ENCODE results near the gene ACTL6B.
"Not testable (repeated sequence)": the region's sequence is repeated elsewhere in the genome, so short reads cannot be mapped to it uniquely, and the experiment has no call there.

The ACTL6B gene

DNA sequence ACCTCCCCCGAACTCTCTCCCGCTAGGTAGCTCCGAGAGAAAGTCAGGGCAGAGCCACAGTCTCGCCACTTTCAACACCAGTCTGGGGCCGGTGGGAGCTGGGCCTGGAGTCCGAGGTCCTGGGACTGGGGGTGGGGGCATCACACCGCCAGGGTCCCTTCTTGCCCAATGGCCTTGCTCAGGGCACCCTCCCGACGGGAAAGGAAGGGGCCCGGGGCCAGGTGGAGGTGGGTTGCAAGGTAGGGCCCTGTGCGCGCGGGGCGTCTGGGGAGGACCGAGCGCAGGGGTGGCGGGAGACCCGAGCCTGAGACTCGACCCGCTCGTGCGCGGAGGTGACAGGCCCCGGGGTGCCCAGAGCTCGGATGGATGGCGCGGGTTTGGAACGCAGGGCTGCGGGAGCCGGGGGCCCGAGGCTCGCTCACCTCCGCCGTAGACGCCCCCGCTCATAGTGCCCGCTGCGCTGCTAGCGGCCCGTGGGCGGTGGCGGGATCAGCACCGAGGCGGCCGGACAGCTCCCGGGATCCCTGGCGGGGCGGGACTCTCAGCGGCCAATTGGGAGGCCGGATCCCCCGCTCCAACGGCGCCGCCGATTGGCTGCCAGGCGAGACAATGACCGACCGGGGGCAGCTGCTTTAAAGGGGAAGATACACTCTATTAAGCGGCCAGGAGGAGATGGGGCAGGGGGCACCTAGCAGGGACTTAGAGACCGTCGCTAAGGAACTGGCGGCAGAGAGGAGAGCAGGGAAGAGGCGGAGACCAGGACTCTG lies at the start of gene ACTL6B:
Gene ACTL6B (minus strand): TSS at position 541 of the 767 bp plus-strand sequence. CDS start 94 bp downstream, at position 447.
- peak; percentile 71 to 83 for DNase-seq

DNA sequence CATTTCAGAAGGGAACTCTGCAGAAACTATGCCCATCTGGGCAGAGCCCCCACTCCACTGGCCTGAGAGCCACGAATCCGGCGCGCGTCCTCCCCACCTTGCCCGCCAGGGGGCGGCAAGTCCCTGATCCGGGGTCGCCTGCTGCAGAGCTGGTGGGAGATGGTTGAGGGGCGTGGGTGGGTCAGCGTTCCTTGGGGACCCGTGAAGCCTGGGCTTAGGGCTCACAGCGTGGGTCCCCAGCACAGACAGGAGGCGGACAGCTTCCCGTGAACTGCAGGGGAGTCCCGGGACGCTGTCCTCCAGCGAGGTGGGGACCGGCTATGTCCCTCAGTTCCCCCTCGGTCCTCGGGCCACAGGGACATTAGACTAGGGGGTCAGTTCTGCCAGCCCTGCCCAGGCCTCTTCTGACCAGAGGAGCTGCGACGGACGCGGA lies 49.1 kb upstream of the ACTL6B start:
- DNase-seq, result peak in 1 of 2 experiments; percentile 14

DNA sequence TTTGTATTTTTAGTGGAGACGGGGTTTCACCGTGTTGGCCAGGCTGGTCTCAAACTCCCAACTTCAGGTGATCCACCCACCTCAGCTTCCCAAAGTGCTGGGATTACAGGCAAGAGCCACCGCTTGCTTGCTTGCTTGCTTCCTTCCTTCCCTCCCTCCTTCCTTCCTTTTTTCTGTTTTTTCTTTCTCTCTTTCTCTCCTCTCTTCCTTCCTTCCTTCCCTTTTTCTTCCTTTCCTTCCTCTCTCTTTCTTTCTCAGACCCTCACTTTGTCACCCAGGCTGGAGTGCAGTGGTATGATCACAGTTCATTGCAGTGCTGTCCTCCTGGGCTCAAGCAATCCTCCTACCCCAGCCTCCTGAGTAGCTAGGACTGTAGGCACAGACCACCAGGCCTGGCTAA lies 44.8 kb upstream of the ACTL6B start:
- not testable (repeated sequence) for DNase-seq

DNA sequence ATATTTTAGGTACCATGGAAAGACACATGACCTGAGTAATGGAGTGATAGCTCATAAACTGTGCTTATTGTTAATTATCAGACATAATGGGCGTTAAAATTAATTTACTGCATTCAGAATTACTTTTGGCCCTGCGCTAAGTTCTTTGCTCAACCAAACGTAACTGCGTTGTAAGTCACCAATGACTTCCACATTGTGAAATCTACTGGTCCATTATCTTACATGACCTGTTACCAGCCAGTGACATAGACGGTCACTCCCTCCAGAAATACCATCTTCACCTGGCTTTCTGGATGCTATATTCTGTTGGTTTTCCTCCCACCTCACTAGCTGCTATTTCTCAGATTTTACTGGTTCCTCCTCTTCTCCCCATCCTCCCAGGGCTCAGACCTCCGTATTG lies 42.8 kb upstream of the ACTL6B start:
- no peak for DNase-seq

DNA sequence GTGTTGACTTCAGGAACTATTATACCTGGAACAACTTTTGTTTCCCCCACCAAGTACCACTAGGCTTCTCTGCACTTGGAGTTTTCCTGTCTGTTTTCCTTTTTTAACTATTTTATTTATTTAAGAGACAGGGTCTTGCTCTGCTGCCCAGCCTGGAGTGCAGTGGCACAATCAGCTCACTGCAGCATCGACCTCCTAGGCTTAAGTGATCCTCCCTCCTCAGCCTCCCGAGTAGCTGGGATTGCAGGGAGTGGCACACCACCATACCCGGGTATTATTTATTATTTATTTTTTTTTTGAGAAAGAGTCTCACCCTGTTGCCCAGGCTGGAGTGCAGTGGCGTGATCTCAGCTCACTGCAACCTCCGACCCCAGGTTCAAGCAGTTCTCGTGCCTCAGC lies 39.9 kb upstream of the ACTL6B start:
- DNase-seq, result no peak

DNA sequence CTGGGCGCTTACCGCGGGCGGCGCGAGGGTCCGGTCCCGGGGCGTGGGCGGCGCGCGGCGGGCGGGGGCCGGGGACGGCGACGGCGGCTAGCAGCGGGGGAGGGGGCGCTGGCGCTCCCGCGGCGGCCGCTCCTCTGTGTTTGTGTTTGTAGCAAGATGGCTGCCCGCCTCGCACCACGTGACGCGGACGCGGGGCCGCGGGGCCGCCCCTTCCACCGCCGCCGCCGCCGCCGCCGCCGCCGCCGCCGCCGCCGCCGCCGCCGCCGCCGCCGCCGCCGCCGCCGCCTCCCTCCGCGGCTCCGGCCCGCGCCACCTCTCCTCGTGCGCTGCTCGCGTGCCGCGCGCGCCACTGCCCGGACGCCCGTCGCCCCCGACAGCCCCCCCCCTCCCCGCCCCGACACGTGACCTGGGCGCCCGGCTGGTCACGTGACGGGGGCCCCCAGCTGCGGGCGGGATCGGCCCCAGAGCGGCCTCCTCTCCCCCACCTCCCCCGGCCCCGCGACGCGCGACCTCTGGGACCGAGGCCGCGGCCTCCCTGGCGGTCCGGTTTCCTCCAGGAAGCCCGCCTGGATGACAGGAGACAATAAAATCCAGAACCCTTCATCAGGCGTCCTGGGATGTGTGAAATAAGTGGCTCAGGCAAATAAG lies 38.0 kb upstream of the ACTL6B start, which contains the start of gene GIGYF1:
Gene GIGYF1 (minus strand): TSS at position 153 of the 648 bp plus-strand sequence. CDS start 6,012 bp downstream, outside the sequence.
- no peak for DNase-seq

DNA sequence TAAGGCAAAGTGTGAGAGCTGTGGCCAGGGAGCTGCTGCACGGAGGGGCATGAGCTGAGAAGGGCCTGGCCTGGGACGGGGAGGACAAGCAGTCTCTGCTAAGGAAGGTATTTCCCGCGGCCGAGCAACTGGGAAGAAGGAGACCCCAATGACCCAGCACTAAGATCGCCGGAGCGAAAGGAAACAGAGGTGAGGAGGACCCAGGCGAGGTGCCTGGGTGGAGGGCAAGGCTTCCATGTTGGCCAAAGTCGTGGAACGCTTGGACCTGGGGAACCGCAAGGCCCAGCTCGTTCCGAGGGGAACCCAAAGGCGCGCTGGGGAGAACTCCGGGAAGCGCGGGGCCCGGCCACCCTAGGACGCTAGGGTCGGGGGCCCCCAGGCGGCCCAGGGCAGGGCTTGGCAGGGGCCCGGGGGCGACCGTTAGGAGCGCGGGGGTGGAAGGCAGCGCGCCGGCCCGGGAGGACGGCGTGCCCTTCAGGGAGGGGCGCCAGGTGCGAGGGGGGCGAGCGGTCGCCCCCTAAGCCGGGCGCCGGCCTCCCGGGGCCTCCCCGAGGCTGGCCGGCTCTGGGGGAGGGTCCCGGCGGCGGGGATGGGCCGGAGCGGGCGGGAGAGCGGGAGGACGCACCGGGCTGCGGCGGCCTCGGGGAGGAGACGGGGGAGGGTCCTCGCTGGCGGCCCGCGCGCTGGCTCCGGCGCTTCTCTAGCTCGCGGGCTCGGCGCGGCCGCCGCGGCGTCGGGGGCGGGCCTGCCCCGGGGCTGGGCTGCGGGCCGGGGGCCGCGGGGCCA lies 37.3 kb upstream of the ACTL6B start:
- no peak for DNase-seq

DNA sequence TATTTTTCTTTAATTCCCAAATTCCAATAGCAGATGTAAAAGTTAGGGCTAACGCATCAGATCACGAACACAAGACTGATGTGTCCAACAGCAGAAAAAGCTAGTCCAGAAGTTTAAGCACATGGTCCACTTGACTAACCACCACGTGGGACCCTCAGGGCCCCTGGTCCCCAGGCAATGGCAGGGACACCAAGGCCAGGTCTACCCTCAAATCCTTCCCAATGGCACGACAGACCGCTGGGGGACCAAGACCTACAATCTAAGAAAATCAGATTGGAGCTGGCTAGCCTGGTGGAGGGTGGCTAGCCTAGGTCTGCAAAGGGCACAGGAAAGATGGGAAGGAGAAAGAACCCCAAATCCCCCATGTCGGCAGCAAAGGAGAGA lies 36.3 kb upstream of the ACTL6B start:
- no peak for DNase-seq

DNA sequence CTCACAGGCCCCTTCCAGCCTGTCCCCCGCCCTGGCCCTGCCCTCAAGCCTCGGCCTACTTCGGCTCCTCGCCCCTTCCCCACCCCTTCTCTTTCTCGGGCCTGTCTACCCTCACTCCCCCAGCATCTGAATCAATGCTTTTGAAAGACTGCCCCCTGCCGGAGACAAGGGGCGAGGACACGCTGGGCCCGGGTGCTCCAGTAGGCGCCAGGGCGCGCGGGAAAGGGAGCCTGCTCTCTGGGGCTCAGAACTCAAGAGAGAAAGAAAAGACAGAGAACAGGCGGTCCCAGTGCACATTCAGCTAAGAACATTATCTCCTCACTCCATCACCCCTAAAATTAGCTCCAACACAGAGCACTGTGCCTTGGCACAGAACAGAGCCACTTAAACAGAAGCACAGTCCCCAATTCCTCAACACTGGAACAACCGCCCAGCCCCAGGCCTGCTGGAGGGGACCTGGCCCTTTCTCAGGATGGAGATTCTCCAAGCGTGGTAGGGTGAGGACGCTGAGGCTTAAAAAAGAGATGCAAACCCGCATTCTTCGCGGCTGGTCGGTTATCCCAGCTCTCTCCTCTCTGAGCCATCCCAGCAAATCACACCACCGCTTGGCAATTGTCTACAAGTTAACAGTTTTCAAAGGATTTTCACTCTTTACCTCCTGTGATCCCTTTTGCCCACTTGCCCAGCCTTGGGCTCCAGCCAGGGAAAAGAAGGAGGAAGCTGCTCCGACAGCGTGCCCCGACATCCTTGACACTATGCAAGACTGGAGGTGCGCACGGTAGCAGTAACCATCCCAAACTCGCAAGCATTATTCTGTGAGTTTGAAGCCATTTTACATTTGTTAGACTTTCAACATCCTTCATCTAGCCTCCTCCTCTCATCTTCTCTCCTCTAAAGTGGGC lies 35.7 kb upstream of the ACTL6B start:
- DNase-seq, result peak in 1 of 2 experiments; percentile 44

DNA sequence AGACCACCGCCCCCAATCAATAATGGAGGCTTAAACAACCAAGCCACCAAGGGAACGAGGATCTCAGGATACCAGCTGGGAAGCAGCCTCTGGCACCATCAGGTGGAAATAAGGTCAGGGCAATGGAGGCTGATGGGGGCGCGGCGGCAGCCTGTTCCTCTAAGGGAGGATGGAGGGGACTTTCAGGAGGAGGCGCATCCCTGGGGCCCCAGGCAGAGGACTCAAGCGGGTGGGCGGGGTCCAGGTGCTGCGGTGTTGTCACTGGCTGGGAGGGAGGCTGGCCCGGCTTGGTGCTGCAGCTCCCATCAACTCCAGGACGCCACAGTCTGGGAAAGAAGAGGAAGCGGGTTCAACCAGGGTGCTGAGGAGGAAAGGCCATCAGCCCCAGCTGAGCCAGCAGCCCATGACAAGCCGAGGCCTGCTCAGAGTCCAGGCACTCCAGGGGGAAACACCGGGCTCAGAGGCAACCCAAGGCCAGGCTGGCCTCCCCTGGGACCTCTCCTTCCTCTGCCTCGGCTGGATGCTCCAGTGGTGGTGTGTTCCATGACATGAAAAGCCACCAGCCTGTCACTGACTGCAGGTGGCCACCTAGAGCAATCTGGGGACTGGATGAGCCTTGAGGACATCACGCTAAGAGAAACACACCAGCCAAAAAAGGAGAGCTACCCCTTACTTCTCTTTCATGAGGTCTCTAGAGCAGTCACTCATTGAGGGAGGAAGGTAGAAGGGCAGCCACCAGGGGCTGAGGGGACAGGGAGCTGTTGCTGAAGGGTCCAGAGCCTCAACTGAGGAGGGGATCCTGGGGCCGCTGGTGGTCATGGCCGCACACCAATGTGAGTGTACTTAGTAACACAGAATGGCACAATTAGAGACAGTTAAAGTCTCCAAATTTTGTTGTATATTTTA lies 33.2 kb upstream of the ACTL6B start:
- DNase-seq, result no peak

DNA sequence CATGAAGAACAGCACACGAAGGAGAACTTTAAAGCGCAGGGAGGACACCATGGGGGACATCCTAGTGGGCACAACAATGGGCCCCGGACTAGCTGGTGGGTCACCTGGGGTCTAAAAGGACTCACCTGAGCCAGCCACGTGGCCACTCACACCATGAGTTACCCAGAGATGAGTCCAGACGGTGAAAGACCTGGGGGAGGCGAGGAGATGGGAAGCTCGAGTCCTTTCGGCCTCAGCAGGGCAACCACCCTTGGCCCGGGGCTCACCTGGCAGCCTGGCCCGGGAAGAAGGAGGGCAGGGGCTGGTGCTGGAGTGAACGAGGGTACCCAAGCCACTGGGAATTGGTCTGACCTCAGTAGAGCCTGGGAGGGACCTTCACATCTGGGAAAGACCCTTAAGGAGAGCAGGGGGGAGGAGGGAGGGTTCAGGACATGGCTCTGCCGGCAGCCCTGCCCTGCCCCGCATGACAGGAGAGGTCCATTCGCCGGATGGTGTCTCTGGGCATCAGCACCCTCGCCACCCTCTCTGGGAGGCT lies 32.1 kb upstream of the ACTL6B start:
- DNase-seq, result no peak

DNA sequence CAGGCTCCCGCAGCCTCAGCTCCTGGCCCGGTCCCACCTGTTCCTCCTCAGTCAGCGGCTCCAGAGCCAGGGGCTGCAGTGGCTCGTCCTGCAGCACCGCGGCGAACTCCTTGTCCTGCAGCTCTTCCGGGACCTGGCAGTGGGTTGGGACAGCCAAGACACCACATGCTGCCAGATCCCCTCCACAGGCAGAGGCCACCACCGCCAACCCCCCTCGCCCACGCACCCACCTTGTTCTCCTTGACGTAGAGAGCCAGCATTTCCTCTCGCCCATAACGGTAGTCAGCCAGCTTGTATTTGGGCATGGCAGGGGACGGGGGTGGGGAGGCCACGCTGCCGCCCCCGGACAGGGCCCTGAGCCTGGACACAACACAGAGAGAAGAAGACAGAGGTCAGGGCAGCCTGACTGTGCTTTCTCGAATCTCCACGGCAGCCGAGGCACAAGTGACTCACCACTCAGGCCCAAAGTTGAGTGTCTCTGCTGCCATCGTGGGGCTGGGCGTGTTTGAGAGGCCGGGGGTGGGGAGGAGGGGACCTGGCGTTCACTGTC lies 31.6 kb upstream of the ACTL6B start:
- DNase-seq, result no peak

DNA sequence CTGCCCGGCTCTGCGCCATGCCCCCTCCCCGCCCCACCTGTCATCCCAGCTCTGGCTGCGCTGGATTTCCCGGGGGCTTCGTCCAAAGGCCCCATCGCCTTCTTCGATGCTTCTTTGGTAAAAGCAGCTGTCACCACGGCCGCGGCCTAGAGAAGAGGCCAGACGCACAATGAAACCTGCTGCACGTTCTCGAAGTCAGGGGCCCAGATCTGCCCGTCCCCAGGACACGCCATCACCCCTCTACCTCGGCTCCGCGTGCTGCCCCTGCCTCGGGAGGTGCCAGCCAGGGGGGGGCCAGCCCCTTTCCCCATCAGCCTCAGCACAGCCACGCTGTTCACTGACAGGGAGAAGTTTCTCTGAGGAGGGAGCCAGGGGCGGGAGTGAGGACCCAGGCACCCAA lies 31.0 kb upstream of the ACTL6B start:
- DNase-seq, result no peak

DNA sequence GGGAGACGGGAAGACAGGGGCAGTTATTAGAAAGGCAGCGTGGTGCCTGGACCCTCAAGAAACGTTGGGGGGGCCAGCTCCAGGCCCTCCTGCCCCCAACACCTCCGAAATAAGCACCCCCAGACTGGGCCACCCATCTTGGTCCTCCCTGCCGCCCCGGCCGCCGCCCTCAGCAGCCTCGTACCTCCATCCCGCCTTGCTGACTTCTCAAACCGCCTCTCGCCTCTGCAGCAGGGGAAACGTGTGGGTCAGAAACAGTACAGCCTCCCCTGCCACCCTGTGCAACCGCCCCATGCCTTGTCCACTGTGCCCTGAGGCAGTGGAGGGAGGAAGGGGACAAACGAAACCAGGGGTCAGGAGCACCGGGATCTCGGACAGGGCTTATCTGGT lies 30.6 kb upstream of the ACTL6B start:
- no peak for DNase-seq

DNA sequence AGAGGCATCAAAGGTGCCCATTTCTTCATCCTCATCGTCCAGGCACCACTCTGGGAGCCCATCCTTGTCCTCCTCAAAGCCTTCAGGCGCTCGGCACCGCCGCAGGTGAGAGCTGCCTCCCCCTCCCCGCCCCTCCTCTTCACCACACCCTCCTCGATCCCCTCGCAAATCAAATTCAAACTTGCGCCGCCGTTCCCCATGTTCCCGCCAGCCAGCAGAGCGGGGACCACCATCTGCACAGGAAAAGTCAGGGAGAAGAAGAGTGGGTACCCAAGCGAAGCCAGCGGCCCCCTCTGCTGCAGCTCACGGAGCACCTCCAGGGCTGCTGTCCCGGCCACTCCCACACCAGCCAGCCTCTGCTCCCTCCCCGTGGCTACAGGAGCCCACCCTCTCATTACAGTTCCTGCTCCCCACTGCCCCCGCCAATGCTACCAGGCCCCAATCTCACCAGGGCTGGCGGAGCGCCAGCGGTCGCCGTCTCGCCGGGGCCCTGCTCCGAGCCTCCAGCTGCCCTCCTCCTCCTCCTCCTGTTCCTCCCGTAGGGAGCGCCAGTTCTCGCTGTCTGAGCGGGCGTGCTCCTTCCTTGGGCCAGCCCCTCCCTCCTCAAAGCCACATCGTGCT lies 30.1 kb upstream of the ACTL6B start:
- DNase-seq, result no peak

DNA sequence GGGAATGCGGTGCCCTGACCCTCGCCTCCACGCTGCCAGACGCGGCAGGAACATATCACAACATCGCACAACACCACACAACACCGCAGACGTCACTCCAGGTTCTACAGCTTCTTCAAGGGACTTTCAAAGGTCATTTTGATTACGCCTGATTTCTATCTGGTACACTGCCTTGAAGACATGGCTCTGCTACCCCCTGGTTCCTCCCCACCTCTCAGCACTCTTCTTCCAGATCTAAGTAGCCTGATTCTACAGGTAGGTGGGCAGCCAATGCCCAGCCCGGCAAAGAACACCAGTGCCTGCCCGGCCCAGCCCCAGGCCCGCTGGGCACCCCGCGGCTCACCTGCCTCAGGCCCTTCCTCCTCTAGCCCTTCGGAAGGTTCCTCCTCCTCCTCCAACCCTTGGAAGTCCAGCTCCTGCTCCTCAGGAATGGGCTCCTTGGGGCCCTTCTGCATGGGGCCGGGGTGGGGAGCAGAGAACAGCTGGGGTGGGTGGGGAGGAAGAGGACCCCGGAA lies 29.4 kb upstream of the ACTL6B start:
- DNase-seq, result no peak

DNA sequence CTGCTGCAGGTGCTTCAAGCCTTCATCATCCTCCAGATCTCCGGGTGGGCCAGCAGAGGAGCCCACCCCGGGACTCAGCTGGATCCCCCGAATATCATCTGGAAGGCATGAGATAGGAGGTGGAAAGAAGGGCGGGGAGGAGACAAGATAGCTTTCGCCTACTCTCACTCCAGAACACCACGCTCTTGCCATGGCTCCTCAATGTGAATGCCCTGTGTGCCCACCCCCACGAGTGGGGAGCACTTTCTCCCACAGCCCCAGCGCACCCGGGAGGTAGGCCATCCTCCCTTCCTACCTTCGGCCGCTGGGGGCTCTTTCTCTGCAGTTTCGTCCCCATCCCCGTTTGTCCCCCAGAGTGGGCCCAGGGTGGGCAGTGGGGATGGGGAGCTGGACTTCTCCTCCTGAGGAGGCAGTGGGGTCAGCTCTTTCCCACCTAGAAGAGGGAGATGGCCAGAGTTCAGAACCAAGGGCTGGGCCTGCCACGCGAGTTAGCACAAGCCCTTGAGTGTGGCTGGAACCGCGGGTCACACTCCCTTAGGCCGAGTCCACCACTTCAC lies 28.9 kb upstream of the ACTL6B start:
- no peak for DNase-seq

DNA sequence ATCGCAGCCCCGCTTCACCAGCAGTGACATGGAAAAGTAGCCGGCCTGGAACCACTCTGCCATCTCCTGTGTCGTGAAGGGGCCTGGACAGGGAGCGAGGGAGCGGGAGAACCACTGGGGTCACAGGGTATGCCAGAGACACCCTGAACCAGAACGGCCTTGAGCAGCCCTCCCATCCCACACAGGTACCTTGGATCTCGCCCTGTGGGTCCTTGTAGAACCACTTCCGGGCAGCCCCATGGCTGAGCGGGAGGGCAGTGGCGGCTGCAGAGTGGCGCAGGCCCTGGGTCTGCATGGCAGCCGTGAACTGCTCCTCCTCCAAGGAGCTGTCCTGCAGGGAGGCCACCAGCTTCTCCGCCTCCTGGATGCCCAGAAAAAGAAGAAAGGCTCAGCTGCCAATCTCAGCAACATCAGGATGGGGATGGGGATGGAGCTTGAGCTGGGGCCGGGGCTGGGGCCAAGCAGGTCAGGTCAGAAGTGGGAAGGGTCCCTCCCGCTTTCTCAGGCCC lies 28.3 kb upstream of the ACTL6B start:
- no peak for DNase-seq
